Measurements from ENCODE around the gene ADGRG2. TPM values are rescaled to one million over a fixed set of nuclear protein-coding genes. Genes with fewer than 3 reads are reported as not detected.

Gene ADGRG2
- not detected in 2 replicates for total RNA-seq (2011; cell fraction: chromatin; rRNA removed; ENCODE audit: low replicate concordance)
- total RNA-seq (2011; cell fraction: nucleolus; rRNA removed) = not detected in 2 replicates
- not detected in 2 replicates for total RNA-seq (2011; cell fraction: nucleoplasm; rRNA removed)
- total RNA-seq (2014; rRNA removed) (not detected in 2 replicates), total RNA-seq (2014; rRNA removed; fragmentation: Illumina TruSeq; extraction: Trizol) (not detected in 2 replicates), total RNA-seq (2015; rRNA removed; fragmentation: Illumina TruSeq; extraction: Trizol) (not detected in 2 replicates), total RNA-seq (2021) (0.04 TPM in 1 of 2 replicates, not detected in the other), polyA plus RNA-seq (2011; rRNA removed) (not detected in 2 replicates), polyA plus RNA-seq (2014; fragmentation: Illumina TruSeq; extraction: Trizol) (not detected in 2 replicates), polyA plus RNA-seq (2014; fragmentation: Nextera tagmentation; extraction: Ambion mirVana) (under 1 TPM in 1 of 2 experiments, not detected in 1; 0.03 TPM), polyA plus RNA-seq (2014; rRNA removed) (not detected in 2 replicates), polyA minus RNA-seq (2011; rRNA and poly(A)+ RNA removed) (not detected in 2 replicates), Bru-seq, nascent RNA (not detected), BruChase-seq, experiment 1, labeled RNA remaining after a 2-hour chase (percentile 1 among the genes with signal in this experiment), BruChase-seq, experiment 2, labeled RNA remaining after a 6-hour chase (not detected)
- polyA plus RNA-seq (2011; cell fraction: cytosol; rRNA removed) = not detected in 2 replicates
- not detected in 2 replicates for polyA plus RNA-seq (2011; cell fraction: nucleus; rRNA removed)
- polyA plus RNA-seq (2012) = 0.04 TPM in 2 replicates
- polyA minus RNA-seq (2011; cell fraction: cytosol; rRNA and poly(A)+ RNA removed) = not detected in 2 replicates
- polyA minus RNA-seq (2011; cell fraction: nucleus; rRNA and poly(A)+ RNA removed) = not detected in 2 replicates
- long read RNA-seq, experiment 1, partial matches to known transcripts = 0 of 1 reads
- long read RNA-seq, experiment 1, other reads (novel, unspliced or antisense) = 1 of 1 reads
- long read RNA-seq, experiment 2 = 0 reads
- long read RNA-seq, experiment 3 = 0 reads

- ChIA-PET POLR2A (no interaction called here), CTCF (ENCODE audit: low intra/inter-chr PET ratio) (no interaction called here)
- H2AFZ ChIP-seq (ENCODE audit: low read depth, low read length) = no peak within 1 kb of the TSS
- BruUV-seq (replicated peaks) = no TSS peak
- DNase-seq (ENCODE audit: extremely low read depth in 1 of 4, low spot score in 3 of 4) = no peak
- no peak for FAIRE-seq
- TF ChIP-seq ZNF583 (CRISPR knock-in tag; IDR thresholded peaks at IDR 0.05) (no peak), HMG20A (CRISPR knock-in tag; conservative IDR thresholded peaks at IDR 0.05) (no peak), C11orf30 (IDR thresholded peaks at IDR 0.05; ENCODE audit: low read depth) (no peak)
- H3K9ac ChIP-seq (ENCODE audit: insufficient read depth in 1 of 2, low read depth in 2 of 2, low read length in 2 of 2) = no peak within 1 kb of the TSS
- in situ Hi-C loops (cut with MboI) (no loop called here), intact Hi-C loops (cut with micrococcal nuclease) (no loop called here)
- peaks cover 4 to 8% of the 10 kb centered on the region in 2 experiments; a peak in 3 of 5 replicates for H3K27me3 ChIP-seq (ENCODE audit: control insufficient read depth in 2 of 2, insufficient read depth in 2 of 2, low read length in 2 of 2)
- H3K9me1 ChIP-seq (ENCODE audit: control insufficient read depth, insufficient read depth, low read length) = no peaks in the 10 kb centered on the region
- H3K27ac ChIP-seq (ENCODE audit: extremely low read depth, low read depth, low read length) = no peak within 1 kb of the TSS
- no peaks in the 10 kb centered on the region for H3K4me1 ChIP-seq (replicated peaks in 1 of 2; ENCODE audit: control insufficient read depth in 2 of 2, insufficient read depth in 2 of 2, low read length in 2 of 2)
- 80% methylated on average over 1 of the region's 107 CpGs for WGBS (ENCODE audit: insufficient coverage, low coverage, missing lambda C conversion rate)
- H3K4me2 ChIP-seq (ENCODE audit: insufficient read depth, low read length) = no peak within 1 kb of the TSS
- ATAC-seq = no peak
- H3K79me2 ChIP-seq (ENCODE audit: control insufficient read depth, insufficient read depth, low read length) = no peaks in the 10 kb centered on the region
- H3K36me3 ChIP-seq (ENCODE audit: control insufficient read depth, insufficient read depth, low read length) = no peaks in the 10 kb centered on the region
- H4K20me1 ChIP-seq (replicated peaks; ENCODE audit: control insufficient read depth, insufficient read depth, low read length) = no peaks in the 10 kb centered on the region
- no peaks in the 10 kb centered on the region for H3K9me3 ChIP-seq (replicated peaks; ENCODE audit: control insufficient read depth, insufficient read depth, low read depth, low read length)
- no peak within 1 kb of the TSS for H3K4me3 ChIP-seq
Measured at GRCh38 chrX:19121898-19122640, at the start of gene ADGRG2. Gene ADGRG2, minus strand, starts transcription at chrX:19122468. Its CDS starts 53,634 bp downstream, at chrX:19068834.

Data from K562 (cell line).